T-helper 9 cell (primary cell): ENCODE results near the gene MLNR.
A peak's percentile ranks its signal among the peaks of the same experiment; 100 is the strongest.

Experiments used
- DNase-seq: peaks from one replicate; pipeline ENCODE4 v3.0.0-alpha.2; 2020

MLNR gene

DNA sequence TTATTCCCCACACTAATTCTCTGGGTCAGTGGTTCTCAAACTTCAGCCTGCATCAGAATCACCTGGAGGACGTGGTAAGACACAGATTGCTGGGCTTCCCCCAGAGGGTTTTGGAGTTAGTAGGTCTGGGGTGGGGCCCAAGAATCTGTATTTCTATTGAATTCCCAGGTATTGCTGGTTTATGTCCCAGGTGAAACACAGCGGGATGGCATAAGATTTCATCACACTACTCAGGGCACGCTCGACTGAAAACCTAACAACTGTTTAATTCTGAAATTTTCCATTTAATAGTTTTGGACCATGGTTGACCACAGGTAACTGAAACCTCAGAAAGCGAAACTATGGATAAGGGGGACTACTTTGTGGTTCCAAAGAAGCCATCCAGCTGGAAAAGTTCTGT is 6.5 kb downstream of the MLNR start:
- no peak for DNase-seq

DNA sequence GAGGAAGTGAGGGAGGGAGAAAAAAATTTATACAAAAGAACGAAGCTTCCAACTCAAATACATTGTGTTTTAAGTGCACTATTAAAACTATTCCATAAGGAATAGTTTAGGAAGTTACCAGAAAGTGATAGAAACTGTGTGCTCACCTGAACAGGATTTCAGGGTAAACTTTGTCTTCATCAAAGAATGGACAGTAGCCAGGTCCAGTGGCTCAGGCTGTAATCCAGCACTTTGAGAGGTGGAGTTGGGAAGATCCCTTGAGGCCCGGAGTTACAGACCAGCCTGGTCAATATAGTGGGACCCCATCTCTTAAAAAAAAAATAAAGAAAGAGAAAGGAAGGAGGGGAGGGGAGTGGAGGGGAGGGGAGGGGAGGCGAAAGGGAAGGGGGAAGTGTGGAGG is 14.6 kb downstream of the MLNR start:
- no peak for DNase-seq

DNA sequence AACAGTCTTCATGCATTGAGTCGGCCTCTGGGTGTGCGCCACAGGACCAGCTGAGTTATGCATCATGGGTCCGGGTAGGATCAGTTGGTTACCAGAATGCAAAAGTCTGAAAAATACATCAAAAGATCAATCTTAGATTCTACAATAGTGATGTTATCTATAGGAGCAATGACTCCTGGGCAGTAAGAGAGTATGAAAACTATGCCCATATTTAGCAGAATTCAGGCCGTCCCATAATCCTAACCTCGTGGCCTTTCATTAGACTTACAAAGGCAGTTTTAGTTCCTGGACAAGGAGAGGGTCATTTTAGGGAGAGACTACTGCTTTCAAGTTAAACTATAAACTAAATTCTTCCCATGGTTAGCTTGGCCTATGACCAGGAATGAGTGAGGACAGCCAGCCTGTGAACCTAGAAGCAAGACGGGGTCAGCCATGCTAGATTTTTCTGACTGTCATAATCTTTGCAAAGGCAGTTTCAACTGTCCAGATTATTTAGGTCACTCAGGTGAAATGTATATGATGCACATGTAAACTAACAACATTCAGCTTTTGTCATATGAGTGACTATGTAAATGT is 15.8 kb downstream of the MLNR start:
- DNase-seq, result no peak

DNA sequence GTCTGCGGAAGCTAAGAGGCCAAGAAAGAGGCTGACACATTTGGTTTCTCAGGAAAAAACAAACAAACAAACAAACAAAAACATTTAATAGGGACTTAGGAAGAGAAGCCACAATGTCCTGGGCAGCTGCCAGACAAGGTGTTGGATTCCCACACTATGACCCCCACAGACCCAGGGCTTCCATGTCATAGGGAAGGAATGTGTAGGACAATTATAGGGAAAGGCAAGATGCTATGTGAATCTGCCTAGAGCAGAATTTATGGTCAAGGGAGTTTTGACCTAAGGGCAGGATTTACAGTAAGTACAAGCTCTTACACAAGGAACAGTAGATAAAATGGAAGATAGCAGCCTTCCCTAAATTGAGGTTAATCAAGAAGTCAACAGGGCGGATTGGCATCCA is 18.5 kb downstream of the MLNR start:
- DNase-seq, result no peak

DNA sequence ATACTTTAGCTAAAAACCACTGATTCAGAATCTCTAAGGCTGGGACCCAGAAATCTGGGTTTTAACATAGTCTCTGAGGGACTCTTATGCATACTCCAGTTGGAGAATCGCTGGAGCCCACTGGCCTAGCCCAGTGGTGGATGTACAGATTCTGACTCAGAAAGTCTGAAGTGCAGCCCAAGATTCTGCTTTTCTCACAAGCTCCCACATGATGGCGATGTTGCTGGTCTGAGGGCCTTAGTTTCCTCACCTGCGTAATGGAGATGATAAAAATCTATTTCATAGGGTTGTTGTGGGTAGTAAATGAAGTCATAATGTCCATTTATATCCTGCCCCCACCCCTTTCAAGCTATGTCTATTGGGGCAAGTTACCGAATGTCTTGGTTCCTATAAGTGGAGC is 19.9 kb downstream of the MLNR start:
- DNase-seq, result peak; percentile 14

DNA sequence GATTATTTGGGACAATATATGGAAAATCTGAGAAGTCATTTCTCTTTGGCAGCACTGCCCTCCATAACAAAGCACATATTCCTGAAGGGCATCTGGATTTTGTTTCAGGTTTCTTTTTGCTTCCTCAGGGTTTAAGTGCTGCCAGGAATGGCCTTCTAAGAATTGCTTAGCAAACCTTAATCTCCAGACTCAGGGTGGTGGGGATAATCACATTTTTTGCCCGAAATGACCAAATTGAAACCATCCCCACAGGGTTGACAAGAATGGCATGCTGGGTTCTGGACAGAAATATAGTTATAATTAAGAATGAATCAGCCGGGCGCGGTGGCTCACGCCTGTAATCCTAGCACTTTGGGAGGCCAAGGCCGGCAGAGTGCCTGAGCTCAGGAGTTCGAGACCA is 21.2 kb downstream of the MLNR start:
- no peak for DNase-seq

DNA sequence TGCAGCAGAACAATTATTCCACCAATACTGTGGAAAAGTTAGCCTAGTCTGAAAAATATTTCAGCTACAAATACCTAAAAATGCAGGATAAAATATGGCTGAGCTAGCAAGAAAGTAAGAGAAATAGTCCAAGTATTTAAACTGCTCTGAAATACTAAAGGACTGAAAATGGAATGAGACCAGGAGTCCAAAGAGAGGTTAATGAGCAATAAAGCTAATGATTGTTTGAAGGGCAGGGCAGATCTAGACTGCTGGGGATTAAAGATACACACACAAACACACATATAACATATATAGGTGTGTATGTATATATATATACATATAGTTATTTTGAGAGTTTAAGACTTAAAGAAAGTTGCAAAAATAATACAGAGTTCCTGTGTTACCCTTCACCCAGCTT is 25.0 kb downstream of the MLNR start:
- DNase-seq, result no peak

DNA sequence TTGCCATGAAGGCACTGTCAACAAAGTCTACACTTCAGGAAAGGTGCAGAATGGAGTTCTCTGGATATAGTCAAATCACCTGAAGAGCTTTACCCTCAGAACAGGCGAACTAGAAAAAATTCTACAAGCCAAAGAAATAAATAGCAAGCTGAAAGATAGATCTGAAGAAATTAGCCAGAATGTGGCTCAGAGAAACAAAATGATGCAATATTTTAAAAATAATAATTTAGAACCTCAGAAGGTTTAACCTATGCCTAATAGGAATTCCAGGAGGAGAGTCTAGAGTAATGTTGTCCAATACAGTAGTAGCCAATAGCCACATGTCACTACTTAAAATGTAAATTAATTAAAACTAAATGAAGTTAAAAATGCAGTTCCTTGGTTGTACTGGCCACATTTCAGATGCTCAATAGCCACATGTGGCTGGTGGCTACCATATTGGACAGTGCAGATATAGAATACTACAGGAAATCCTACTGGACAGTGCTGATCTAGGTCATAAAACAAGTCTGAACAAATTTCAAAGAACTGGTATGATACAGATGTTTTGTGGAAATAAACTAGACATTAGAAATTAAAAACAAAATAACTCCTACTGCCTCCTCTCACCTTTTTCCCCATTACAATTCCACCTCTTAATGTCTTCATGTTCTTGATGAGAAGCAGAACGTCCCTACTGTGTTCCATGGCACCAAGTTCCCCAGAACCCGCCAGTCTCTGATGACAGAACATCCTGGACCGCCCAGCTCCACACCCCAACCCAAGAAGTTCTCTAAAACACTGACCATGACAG is 26.9 kb downstream of the MLNR start:
- no peak for DNase-seq

DNA sequence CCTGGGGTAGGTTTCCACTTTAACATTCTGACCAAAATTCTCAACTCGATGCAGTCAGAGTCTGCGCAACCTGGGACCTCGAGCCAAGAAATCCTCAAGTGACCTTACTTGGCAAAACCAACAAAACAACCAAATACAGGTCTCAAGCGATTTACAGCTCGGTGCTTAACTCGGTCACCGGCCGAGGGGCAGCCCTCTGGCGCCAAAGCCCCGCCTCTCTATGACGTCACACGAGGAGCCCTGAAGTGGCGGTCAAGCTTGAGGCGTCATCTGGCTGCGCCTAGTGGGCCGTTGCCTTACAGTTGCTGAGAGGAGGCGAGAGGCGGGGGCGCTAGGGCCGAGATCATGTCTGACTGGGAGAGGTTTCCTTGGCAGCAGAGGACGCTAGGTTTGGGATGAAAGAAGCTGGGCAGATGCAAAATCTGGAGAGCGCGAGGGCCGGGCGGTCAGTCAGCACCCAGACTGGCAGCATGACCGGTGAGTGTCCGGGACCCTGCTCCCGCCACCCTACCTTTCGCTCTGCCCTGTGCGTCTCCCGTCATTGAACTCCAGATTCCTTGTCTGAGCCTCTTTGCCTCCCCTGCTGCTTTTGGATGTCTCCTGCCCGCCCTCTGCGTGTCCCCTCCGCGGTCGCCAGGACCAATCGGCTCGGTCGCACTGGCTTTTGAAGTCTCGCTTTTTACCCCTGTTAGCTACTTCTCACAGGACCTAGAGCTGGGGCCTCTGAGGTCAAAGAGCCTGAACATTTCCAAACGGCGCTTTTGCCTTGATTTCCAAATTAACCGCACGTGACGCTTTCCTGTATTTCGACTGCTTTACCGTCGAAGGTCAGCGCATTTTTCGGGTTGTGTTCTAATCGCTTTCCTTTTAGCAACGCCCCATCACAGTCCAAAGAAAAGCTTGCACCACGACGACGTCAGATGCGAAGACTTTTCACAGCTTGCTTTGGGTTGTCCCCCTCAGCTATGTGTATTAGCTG is 27.8 kb downstream of the MLNR start, which contains the start of gene CDADC1:
CDADC1 (plus strand) TSS at position 283 of the 979 bp plus-strand sequence; CDS start at position 396, 113 bp downstream.
- peak; percentile 82 for DNase-seq

DNA sequence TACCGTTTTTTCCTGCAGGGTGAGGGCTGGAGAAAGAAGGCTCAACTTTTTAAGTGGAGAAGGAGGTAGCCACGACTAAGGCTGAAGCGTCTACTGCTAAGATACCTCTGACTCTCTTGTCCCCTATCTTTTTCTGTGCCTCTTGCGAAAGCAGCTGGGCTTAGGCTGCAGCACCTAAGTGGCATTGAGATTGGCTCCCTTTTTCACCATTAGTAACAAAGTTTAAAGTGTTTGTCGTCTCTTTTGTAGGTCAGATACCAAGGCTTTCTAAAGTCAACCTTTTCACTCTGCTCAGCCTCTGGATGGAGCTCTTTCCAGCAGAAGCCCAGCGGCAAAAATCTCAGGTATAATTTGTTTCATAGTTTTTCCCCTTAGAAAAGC is 28.5 kb downstream of the MLNR start:
- DNase-seq, result no peak

DNA sequence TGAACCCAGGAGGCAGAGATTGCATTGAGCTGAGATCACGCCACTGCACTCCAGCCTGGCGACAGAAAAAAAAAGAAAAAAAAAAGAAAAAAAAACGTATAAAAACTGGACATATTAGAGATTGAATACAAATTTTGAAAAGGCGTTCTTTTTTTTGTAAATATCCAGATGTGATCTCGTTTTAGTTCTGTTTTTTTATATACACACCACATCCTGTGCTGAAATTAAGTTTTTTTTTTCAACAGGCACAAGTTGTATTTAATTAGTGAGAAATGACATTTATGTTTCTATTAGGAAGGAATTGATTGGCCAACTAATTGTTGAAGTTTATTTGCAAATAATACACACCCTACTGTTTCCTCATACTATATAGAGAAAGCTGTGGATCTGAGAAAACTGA is 31.2 kb downstream of the MLNR start:
- no peak for DNase-seq

DNA sequence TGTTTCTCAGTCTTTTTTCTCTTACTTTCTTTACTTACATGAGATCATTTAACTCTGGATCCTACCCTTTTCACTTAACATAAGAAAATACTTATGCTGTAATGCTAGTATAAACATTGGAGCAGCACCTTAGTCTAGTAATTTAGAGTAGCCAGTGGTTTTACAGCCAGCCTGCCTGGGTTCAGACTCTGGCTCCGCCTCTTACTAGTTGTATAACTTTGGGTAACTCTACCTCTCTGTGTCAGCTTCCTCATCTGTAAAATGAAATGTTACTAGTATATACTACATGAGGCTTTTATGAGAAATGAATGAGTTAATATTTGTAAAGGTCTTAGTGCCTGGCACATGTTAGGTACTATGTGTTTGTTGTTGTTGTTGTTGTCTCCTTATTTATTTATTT is 33.2 kb downstream of the MLNR start:
- no peak for DNase-seq

DNA sequence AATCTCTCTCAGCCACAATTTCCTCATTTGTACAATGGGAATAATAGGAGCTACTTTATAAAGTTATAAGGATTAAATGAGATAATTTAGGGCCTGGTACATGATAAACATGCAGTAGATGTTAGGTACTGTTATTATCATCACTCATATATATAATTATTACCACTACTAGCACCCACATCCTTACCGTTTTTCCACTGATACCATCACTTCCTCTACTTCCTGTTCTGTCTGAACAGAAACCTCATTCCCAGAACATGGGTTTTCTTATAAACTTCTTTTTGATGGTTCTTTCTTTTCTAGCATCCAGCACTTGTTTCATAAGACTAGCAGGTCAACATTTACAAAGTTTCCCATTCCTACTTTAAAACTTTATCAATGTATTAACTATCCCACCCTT is 33.9 kb downstream of the MLNR start:
- no peak for DNase-seq

DNA sequence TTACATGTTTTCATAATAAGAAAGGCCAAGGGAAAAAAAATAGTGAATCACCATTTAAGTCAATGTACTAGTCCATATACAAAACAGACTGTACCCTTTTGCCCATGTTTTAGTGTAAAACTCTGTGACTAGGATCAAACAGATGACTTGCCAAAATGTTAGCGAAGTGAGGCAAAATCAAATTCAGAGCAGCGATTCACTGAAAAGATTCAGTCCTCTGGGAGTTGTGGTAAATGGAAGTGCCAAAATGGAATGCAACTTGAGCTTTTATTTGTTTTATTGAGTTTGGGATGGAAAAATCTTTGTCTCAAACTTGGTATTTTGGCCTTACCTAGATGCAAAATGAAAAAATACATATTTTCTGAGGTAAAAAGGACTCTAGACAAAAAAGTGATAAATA is 36.7 kb downstream of the MLNR start:
- DNase-seq, result no peak

DNA sequence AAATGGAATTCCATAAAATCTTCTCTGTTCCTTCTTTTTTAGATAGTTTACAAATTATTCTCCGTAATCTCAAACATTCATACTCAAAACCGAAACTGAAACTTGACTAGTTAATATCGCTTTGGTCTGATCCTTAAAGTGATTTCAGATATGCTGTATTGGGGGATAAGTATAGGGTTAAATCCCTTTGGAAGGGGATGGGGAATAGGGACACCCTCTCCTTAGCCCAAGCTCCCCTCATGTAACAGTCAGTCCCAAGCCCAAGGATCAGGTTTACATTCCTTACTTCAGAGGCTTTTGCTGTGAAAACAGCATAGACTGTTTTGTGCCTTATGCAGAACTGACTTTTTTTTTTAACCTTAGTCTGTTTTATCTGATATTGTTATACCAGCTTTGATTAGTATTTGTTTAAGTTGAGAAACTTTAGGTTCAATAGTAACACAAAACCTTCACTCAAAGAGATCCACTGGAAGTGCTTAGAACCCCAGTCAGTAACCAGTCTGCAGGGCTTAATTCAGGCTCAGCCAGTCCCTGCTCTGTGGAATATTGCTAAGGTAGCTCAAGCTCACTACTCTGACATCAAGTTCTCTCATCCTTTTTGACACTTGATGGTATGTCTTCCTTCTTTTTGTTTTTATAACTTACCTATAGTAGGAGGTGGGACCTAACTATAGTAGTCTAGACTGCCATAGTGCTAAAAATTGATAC is 38.1 kb downstream of the MLNR start:
- DNase-seq, result no peak

DNA sequence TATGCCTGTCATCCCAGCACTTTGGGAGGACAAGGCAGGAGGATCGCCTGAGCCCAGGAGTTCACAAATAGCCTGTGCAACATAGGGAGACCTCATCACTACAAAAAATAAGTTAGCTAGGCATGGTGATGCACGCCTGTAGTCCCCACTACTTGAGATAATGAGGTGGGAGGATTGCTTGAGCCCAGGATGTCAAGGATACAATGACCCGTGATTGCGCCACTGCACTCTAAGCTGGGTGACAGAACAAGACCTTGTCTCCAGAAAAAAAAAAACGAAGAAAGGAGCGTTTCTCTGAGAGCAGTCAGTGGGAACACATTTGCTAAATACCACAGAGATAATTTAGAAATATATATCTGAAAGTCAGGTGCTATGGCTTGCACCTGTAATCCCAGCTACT is 39.4 kb downstream of the MLNR start:
- DNase-seq, result no peak

DNA sequence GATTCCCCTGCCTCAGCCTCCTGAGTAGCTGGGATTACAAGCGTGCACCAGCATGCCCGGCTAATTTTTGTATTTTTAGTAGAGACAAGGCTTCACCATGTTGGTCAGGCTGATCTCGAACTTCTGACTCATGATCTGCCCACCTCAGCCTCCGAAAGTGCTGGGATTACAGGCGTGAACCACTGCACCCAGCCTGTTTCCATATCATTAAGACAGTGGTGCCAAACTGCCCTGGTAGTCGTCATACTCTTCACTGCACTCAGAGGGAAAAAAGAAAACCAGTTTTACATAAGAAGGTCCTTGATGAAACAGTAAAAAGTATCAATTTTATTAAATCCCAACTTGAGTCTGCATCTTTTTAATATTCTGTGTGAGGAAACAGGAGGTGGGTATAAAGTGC is 42.5 kb downstream of the MLNR start:
- no peak for DNase-seq

DNA sequence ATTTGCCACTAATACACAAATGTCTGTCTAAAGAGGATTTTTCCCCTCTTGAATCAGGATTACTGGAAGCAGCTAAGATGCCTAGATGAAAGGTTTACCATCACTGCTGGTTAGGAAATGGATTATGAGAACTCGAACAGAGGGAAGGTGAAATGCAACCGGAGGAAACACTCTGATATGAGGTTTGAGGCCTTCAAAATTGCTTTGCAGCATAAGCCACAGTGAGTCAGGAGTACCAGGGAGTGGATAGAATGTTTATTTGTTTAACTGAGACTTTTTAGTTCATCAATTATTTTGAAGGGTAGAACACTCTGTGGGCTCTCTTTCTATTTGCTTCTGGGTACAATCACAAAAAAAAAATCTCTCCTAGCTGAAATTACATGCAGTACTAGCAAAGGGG is 45.7 kb downstream of the MLNR start:
- no peak for DNase-seq

DNA sequence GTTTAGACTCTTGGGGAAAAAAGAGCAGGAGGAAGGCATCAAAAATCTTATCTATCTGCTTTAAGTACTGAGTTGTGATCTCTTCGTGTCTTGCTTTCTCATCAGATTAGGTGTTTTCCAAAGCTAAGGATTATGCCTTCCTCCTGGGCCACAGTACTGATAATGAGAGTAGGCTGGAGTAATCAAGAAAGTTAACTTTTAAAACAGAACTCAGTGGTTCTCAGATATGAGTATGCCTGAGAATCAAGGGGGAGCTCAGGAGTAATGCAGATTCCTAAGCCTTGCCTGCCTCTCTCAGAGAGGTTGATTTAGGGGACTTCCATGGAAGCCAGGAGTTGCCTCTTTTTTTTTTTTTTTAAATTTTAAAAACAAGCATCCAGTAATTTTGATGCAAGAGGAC is 51.1 kb downstream of the MLNR start:
- DNase-seq, result no peak
